HG03558 (cell line): Measurements from ENCODE around the gene TOR2A.

Experiments
- ATAC-seq: cut with Tn5 transposase; IDR thresholded peaks from one replicate; pipeline ENCODE4 v1.9.1; 2021; ENCODE audit warnings: moderate number of reproducible peaks; ENCODE audit not compliant: unreplicated experiment; ENCODE audit errors: extremely low read depth

Gene TOR2A

DNA sequence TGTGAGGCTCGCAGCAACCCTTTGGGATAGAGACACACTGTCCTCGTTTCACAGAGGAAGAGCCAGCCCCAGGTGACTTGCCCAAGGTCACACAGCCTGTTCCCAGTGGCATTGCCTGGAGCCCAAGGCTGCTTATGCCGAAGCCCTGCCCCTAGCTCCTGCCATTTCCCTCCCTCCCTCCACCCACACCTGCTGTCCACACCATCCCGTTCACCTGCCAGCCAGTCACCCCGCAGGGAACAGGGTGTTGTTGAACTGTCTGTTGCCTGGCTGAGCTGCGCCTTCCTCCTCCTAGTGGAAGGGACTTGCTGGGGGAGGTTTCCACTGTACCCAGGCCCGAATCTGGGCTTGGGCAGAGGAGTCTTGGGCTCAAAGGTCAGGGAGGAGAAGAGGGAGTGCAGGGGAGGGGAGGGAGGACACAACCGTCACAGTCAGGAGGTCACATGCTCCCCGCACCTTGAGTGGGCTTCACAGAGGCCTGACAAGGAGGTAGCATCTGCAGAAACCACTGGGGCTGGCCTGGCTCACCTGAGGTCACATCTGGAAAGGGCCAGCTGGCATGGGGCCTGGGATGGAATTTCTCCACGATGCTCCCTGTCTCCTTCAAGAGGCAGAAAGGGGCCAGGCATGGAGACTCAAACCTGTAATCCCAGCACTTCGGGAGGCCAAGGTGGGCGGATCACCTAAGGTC lies 12.9 kb downstream of the TOR2A start:
- ATAC-seq, result no peak

DNA sequence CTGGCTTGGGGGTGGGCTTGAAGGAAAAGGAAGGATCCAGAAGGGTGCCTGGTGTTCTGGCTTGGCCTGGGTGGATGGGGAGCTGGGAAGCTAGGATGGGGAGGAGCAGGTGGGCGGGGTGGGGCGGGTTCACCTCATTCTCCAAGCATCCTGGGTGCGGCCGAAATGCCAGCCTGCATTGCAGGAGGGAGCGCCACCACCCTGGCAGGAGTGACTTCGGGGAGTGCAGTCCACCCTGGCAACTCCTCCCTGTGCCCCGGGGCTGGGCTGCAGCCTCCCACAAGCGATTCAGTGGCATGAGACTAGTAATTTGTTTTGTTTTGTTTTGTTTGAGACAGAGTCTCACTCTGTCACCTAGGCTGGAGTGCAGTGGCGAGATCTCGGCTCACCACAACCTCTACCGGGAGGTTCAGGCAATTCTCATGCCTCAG lies 13.7 kb downstream of the TOR2A start:
- ATAC-seq, result no peak

DNA sequence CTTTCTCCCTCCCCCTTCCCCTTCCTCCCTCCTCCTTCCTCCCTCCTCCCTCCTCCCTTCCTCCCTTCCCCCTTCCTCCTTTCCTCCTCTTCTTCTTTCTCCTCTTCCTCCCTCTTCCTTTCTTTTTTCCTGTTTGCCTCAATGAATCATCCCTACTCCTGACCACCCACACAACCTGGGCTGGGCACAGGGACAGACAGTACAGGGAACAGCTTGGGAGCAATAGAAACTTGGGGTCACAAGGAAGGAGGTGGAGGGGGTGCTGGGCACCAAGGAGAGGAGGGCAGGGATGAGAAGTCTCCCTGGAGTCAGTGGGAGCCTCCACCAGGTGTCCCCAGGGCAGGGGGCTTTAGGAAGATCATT lies 14.2 kb downstream of the TOR2A start:
- no peak for ATAC-seq

DNA sequence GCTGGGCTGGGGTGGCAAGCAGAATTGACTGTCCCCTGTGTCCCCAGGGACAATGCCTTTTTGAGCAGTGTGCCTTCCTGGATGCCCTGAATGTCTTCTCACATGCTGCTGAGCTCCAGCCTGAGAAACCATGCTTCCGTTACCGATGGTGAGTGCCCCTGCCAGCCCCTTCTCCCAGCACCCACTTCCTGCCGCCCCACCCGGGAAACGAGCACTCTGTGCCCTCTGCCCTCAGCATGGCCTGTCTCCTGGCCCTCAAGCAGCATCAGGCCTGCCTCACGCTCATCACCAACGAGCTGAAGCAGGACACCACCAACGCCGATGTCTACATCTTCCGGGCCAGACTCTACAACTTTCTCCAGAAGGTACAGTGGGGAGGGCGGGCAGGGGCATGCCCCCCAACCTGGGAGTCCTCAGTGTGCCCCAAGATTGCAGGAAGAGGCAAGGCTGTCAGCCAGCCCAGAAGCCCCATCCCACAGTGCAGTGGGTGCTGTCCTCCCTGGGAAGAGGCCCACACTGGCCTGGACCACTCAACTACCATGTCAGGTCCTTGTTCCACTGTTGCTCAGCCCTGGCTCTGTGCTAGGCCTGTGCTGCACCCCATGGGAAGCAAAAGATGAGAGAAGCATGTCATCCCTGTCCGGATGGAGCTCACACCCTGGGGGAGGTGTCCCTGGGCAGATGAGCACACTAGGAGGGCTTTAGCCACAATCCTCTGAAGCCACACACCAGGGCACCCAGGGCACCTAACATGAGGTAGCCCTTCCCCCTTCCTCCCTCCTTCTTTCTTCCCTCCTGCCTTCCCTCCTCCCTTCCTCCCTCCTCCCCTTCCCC lies 14.8 kb downstream of the TOR2A start:
- no peak for ATAC-seq

DNA sequence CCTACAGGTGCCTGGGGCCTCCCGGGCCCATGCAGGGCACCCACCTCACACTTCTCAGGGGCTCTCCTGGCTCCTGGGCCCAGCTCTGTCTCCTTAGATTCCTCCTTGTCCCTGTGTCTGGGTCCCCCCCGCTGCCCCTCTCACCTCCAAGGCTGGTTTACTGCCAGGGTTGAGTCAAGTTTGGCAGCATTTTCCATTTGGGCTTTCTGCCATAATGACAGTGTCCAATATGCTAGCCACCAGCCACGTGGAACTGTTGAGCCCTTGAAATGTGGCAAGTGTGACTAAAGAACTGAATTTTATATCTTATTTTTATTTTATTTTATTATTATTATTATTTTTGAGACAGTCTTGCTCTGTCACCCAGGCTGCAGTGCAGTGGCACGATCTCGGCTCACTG lies 17.3 kb downstream of the TOR2A start:
- no peak for ATAC-seq

DNA sequence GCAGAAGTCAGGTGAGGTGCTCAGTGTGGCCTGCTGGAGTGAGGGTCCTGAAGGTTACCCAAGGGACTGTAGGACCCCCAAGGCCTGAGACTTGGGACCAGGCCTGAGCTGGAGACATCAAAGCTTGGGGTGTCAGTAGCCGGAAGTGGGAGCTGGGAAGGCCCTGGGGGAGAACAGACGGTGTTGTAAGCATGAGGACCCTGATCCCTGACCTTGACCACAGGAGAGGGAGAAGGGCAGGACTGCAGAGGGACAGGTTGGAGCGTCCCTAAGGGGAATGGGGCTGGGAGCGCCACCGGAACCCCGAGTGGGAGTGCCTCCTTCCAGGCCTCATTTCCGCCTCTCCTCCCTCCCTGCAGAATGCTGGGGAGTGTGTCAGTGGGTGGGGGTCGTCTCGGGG lies 18.7 kb downstream of the TOR2A start:
- no peak for ATAC-seq

DNA sequence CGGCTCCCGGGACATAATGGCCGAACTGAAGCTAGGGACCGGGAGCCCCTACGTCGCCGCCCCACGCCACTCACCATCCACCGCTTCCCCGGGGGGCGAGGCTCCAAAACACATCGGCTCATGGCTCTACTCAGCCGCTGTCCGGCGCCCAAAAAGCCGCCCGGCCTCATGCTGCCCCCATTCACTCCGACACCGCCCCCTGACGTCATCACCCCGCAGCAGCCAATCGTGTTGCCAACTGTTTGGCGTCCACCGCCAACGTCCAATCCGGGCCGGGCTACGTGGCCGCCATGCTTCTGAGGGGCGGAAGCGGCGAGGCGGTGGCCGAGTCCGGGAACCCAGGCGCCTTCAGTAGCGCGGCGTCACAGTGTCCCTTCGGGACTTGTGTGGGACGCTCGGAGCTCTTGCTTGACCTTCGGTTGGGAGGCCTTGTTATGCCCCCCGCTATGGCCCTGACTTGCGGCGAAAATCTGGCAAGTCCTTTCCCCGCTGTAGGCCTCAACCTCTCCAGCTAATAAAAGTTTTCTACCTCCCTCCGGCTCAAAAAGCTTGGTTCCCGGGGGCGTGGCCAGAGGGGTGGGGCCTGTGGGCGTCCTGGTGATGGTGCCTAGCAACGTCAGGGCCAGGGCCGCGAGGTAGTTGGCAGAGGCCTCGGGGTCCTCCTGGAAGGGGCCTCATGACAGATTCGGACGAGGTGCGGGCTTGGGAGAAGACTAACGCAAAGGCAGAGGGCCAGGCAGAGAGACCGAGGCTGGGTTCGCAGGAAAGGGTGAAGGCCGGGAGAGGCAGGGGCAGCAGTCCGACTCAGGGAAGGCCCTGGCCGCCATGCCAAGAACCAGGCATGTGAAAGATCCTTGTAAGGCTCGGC lies 19.4 kb downstream of the TOR2A start, which contains the start of the genes PTRH1 and TTC16:
Gene PTRH1, minus strand, starts transcription at position 194 of the 868 bp plus-strand sequence. Its CDS starts 24 bp downstream, at position 170.
Gene TTC16, plus strand, starts transcription at position 610 of the 868 bp plus-strand sequence. Its CDS starts 67 bp downstream, at position 677.
- ATAC-seq, result peak; percentile 71

DNA sequence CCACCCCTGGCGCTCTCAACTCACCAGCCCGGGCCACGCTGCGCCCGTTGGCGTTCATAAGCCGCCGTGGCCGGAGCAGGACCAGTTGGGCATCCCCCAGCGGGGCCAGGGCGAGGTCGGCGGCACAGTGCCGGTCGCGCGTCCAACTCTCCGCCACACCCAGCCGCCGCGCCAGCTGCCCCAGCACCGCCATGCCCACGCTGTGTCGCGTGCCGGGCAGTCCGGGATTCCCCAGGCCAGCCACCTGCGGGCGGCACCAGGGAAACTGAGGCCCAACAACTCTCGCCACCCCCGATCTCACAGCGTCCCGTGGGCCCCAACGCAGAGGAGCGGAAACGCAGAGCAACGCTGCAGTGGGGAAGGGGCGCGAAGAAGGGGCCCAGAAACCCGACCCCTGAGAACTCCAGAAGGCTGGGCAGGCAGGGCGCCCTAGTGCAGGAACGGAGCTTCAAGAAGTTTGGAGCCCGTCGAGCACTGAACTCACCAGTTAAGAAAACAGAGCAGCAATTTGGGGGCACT lies 20.1 kb downstream of the TOR2A start:
- no peak for ATAC-seq

DNA sequence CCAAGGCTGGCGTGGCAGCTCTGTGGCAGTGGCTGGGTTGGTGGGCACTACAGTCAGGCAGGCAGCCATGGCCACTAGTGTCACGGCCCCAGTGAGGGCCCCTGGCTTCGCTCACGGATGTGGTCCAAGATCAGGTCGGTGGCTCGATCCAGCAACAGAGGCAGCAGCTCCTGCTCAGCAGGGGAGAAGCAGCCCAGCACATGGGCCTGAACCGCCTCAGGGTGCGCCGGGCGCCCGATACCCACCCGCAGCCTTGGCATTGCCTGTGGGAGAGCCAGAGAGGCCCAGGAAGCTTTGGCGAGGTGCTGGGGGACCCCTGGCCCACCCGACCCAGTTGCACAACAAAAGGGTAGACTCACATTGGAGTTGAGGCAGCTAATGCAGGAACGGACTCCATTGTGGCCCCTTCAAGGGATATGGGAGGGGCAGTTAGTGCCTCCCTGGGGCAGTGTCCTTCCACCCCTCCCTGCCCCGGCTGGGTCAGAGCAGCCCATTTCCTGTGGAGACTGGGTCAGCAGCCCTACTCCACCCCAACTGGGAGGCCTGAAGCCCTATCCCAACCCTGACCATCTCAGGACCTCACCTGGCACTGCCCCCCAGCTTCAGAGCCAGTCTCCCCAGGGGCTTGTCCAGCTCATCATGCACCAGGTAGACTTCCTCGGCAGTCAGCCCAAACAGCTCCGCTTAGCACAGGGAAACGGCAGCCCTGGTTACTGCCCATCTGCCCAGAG lies 20.9 kb downstream of the TOR2A start:
- ATAC-seq, result no peak

DNA sequence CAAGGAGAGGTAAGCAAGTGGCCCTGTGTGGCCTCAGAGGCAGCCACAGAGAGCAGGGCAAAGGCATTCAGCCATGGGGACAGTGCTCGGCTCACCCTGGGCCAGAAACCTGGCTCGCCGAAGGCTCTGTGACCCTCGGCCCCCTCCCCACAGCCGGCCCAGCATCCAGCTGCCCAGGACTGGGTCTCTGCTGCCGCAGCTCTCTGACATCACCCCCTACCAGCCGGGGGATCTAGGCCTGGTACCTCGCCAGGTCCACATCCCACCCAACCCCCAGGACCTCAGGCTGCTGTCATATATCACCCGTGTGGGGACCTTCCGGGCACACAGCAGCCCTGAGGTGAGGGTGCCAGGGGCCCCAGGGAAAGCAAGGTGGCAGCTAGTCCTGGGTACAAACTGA lies 22.2 kb downstream of the TOR2A start:
- ATAC-seq, result no peak

DNA sequence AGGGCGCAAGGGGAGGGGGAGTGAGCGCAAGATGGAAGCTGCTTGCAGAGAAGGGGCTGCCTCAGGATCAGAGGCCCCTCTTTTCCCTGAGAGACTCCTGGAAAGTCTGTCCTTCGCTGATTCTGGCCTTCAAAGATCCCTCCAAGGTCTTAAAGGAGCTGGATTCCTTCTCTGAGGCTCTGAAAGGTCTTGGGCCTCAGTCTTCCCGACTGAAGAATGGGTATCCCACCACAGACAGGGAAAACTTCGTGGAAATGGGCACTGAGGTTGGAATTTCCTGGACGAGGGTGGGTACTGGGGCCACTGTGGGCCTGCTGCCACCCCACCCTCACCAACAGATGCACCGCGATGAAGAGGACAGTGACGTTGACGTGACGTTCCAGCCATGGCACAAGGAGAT lies 22.7 kb downstream of the TOR2A start:
- no peak for ATAC-seq

DNA sequence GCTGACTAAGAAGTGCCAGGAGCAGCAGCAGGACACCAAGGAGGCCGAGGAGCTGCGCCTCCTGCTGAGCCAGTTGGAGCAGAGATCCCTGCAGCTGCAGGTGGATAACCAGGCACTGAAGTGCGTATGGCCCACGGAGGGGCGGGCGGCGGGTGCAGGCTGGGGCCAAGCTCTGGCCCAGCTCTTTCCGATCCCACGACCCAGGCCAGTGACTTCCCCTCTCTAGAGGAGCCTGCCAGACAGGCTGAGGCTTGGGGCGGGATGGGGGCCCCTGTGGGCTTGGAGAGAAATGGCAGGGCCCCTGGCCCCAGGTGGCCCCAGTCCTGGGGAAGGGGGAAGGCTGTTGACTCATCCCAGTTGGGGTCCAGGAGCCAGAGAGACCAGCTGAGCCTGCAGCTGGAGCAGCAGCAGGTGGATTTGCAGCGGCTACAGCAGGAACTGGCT lies 23.2 kb downstream of the TOR2A start:
- no peak for ATAC-seq

DNA sequence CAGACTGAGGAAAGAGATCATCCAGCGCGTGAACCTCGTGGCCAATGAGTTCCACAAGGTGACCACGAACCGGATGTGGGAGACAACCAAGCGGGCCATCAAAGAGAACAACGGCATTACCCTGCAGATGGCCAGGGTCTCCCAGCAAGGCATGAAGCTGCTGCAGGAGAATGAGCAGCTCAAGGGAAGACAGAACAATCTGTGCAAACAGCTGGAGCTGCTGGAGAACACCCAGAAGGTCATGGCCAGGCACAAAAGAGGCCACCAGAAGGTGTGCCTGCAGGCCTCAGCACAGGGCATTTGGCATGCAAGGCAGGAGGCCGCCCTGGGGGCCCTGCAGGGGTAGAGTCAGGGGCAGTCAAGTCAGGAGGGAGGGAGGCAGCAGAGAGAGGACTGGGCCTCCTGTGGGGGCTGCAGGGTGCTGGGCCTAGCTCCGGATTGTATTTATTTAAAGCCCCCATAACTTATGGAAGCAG lies 23.8 kb downstream of the TOR2A start:
- no peak for ATAC-seq

DNA sequence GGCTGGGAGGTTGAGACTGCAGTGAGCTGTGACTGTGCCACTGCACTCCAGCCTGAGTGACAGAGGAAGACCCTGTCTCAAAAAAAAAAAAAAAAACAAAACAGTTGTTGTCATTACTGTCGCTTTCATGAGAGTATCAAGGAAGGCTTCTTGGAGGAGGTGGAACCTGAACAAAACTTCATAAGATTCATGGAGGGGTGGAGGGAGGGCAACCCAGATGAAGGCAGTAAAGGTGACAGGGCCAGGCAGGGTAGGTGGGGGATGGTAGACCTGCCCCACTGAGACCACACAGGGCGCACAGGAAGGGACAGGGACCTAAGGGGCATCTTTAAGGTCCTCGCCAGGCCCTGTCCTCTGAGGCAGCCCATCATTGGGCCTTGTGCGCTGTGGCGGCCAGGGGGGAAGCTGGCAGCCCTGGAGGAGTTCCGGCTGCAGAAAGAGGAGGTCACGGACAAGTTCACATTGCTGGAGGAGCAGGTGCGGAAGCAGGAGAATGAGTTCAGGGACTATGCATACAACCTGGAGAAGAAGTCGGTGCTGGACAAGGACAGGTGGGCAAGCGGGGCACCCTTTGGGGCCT lies 24.8 kb downstream of the TOR2A start:
- no peak for ATAC-seq

DNA sequence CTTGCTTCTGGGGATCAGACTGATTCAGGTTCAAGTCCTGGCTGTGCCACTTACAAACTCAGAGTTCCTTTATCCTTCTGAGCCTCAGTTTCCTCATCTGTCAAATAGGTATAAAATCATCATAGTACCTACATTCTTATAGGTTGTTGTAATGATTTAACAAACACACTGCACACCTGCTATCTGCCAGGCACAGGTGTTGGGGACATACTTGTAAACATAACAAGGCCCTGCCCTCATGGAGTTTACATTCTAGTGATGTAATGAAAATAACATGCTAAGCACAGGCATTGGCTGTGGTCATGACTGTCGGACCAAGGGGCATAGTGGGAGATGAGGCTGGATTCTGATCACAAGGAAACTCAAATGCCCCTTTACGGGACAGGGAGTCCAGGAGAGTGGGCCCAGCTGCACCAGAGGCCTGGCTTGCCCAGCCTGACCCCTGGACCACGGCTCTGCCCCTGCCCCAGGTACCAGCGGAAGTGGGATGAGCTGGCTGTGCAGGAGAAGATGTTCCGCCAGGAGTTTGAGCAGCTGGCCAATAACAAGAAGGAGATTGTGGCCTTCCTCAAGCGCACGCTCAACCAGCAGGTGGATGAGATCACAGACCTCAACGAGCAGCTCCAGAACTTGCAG lies 26.0 kb downstream of the TOR2A start:
- ATAC-seq, result no peak

DNA sequence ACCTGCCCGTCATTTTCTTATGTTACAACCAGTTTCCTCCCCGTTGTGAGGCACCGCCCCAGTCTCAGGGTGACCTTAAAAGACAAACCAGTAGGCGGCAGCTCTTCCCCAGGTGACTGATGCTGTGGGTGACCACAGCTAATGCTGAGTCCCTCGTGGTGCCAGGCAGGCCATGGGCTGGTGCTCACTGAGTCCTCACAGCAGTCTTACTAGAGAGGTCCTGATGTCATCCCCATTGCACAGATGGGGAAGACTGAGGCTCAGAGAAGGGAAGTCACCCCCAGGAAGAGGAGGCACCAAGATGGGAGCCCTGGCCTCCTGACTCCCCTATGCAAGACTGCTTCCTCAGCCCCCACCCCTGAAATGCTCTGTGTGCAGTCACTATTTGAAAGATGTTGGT lies 27.3 kb downstream of the TOR2A start:
- ATAC-seq, result no peak

DNA sequence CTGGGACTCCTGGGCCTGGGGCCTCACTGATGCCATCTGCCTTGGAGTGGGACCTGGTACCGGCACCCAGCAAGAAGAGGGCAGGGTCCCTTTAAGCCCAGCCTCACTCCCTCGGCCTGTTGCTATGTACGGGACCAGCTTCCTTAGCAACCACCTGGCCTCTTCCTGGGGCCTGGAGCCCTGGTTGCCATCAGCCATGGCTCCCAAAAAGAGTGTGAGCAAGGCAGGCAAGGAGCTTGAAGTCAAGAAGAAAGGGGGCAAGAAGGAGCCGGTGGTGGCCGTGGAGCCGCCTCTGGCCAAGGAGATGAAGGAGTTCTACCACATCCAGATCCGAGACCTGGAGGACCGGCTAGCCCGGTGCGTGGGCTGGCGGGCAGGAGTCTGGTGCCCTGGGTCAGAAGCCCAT lies 28.3 kb downstream of the TOR2A start, which contains the start of gene CFAP157:
Gene CFAP157, plus strand, starts transcription at position 153 of the 406 bp plus-strand sequence. Its CDS starts 44 bp downstream, at position 197.
- ATAC-seq, result no peak

DNA sequence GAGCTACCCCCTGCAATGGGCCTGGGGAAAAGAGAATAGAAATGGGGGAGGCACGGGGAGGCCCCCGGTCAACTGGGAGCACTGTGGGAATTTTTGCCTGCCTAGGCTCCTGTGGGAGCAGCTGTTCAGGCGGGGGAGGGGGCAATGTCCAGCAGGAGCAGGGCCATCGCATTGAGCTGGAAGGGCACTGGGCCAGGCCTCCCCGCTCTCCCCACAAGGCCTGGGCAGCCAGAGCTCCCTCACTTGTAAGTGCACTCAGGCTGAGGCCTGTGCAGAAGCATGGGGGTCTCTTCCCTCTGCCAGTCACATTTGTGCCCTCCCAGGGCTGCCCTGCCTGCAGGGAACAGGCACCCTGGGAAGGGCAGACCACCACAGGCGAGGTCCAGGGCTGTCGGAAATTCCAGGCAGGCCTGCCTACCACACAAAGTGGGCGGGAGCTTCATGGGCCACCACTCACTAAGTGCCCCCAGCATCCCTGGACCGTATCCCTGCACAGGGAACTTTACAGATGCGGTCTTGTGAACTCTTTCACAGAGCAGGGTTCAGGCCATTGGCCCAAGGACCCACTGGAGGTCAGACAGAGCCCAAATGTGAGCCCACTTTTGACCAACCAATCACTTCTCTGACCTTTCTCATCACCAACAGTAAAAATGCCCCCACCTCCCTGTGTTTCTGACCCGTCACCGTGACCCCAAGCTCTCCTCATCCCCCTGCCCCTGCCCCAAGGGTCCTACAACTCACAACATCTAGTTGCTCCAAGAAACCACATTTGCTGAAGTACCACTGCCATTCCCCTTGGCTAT lies 29.3 kb downstream of the TOR2A start:
- ATAC-seq, result no peak
